Endothelial cell of umbilical vein (primary cell): Measurements from ENCODE around the gene AFTPH. TPM values are rescaled to one million over a fixed set of nuclear protein-coding genes. Genes with fewer than 3 reads are reported as not detected.

Experiments
- BruUV-seq: library from RNA; stranded (reverse); fragments of 400-500 nt; replicated peaks from 2 replicates; lab custom pipeline; 2021; lab: Mats Ljungman, UMichigan
- CTCF ChIA-PET: fragments of 300-600, 350-600 bp; sonication (Branson Sonifier 250); formaldehyde crosslinking; loops from one replicate; lab custom pipeline; 2021; ENCODE audit warnings: antibody characterized with exemption, inconsistent platforms; lab: Charles Lee
- POLR2A ChIA-PET: fragments of 300-600, 350-600 bp; sonication (Branson Sonifier 250); formaldehyde crosslinking; loops from one replicate; lab custom pipeline; 2021; ENCODE audit warnings: antibody characterized with exemption, inconsistent platforms; lab: Charles Lee
- DNase-seq: peaks from one replicate; pipeline ENCODE4 v3.0.0-alpha.2; 2011; ENCODE audit warnings: low read depth, low spot score
- FAIRE-seq: peaks from 2 replicates; lab custom pipeline; 2011; peaks lifted over from hg19 to GRCh38; lab: Jason Lieb, UNC
- H2AFZ ChIP-seq: 2 replicates; pipeline ENCODE4 v1.6.0; 2012; ENCODE audit warnings: low read depth, low read length, control low read depth, inconsistent platforms
- H3K27ac ChIP-seq: 2 replicates; pipeline ENCODE4 v1.5.1; 2011; ENCODE audit warnings: low read depth, mild to moderate bottlenecking, control low read depth, low read length, moderate library complexity; ENCODE audit not compliant: insufficient read depth
- H3K27me3 ChIP-seq, 2 experiments: 2 replicates each; pipeline versions ENCODE4 v1.6.0 to v1.6.1; 2011; ENCODE audit warnings: low read length in 2 of 2, mixed read lengths in 1 of 2; ENCODE audit not compliant: control insufficient read depth in 2 of 2, insufficient read depth in 2 of 2
- H3K36me3 ChIP-seq, 2 experiments: 2 replicates in 1 of 2; 3 replicates in 1 of 2; pipeline ENCODE4 v1.5.1; 2011; ENCODE audit warnings: low read length in 2 of 2, mild to moderate bottlenecking in 1 of 2, moderate library complexity in 1 of 2; ENCODE audit not compliant: control insufficient read depth in 2 of 2, insufficient read depth in 2 of 2; ENCODE audit errors: extremely low read depth in 1 of 2
- H3K4me1 ChIP-seq: 3 replicates; pipeline ENCODE4 v1.5.1; 2011; ENCODE audit warnings: mild to moderate bottlenecking, low read length; ENCODE audit not compliant: control insufficient read depth, insufficient read depth; ENCODE audit errors: extremely low read depth
- H3K4me2 ChIP-seq: 2 replicates; pipeline ENCODE4 v1.6.1; 2011; ENCODE audit warnings: low read length, control low read depth, mixed read lengths; ENCODE audit not compliant: insufficient read depth
- H3K4me3 ChIP-seq, 3 experiments: fragments of 200-600 bp in 1 of 3; sonication (generic), shearing (Covaris generic) in 1 of 3; replicated peaks in 1 of 3; 2 replicates each; pipeline ENCODE4 v1.5.1; 2011 to 2016; ENCODE audit warnings: control low read depth in 3 of 3, low read length in 3 of 3, mild to moderate bottlenecking in 2 of 3, inconsistent platforms in 1 of 3, low read depth in 1 of 3, moderate library complexity in 1 of 3; ENCODE audit not compliant: insufficient read depth in 1 of 3
- H3K79me2 ChIP-seq: 2 replicates; pipeline ENCODE4 v1.6.0; 2012; ENCODE audit warnings: low read length, inconsistent platforms; ENCODE audit not compliant: control insufficient read depth, insufficient read depth
- H3K9ac ChIP-seq: replicated peaks from 2 replicates; pipeline ENCODE3; 2011; ENCODE audit warnings: low read length, control low read depth; ENCODE audit not compliant: insufficient read depth; ENCODE audit errors: extremely low read depth
- H3K9me1 ChIP-seq: replicated peaks from 3 replicates; pipeline ENCODE4 v1.6.0; 2011; ENCODE audit warnings: mild to moderate bottlenecking, low read length; ENCODE audit not compliant: control insufficient read depth, insufficient read depth; ENCODE audit errors: extremely low read depth
- H3K9me3 ChIP-seq: replicated peaks from 2 replicates; pipeline ENCODE4 v1.5.1; 2012; ENCODE audit warnings: low read length, inconsistent platforms; ENCODE audit not compliant: control insufficient read depth, insufficient read depth
- H4K20me1 ChIP-seq: replicated peaks from 2 replicates; pipeline ENCODE3; 2011; ENCODE audit warnings: mild to moderate bottlenecking, low read length; ENCODE audit not compliant: control insufficient read depth, insufficient read depth; ENCODE audit errors: extremely low read depth
- EZH2 ChIP-seq: IDR thresholded peaks from 2 replicates; pipeline ENCODE4 v1.6.1; 2012; ENCODE audit warnings: borderline replicate concordance, low read depth, mild to moderate bottlenecking, moderate library complexity, low read length, inconsistent platforms; ENCODE audit not compliant: severe bottlenecking
- FOS ChIP-seq: IDR thresholded peaks from 2 replicates; pipeline ENCODE4 v1.6.1; 2011; ENCODE audit warnings: mild to moderate bottlenecking, low read length, moderate library complexity, borderline replicate concordance; ENCODE audit not compliant: insufficient read depth
- GATA2 ChIP-seq: IDR thresholded peaks from 2 replicates; pipeline ENCODE4 v1.7.0; 2011; ENCODE audit warnings: low read depth, mild to moderate bottlenecking, moderate library complexity, mixed read lengths, low read length; ENCODE audit not compliant: insufficient read length, insufficient read depth
- JUN ChIP-seq: IDR thresholded peaks from 2 replicates; pipeline ENCODE4 v1.6.1; 2011; ENCODE audit warnings: borderline replicate concordance, low read depth; ENCODE audit not compliant: insufficient read length, insufficient read depth
- MYC ChIP-seq: IDR thresholded peaks from one replicate; pipeline ENCODE4 v1.6.1; 2011; ENCODE audit warnings: mild to moderate bottlenecking, low read depth, low read length
- POLR2A ChIP-seq: IDR thresholded peaks from 2 replicates; pipeline ENCODE4 v1.6.1; 2012; ENCODE audit warnings: low read depth, mild to moderate bottlenecking, control low read depth, low read length
- dilution Hi-C: fragments of 300-500 bp; cut with MboI; formaldehyde crosslinking; loops from one replicate; pipeline ENCODE4 v1.15.0; 2019; ENCODE audit warnings: low sequenced_read_pairs; ENCODE audit not compliant: extremely low pct_ligation_motif_present
- intact Hi-C: fragments of 100-400 bp; cut with micrococcal nuclease; formaldehyde crosslinking; loops from one replicate; pipeline ENCODE4 v1.10.0; 2022
- polyA plus RNA-seq, 4 experiments: library from polyadenylated mRNA; depleted of rRNA in 3 of 4; stranded (reverse) in 3 of 4; unstranded in 1 of 4; fragments of >200 nt; gene quantifications; 2 replicates each; pipeline versions ENCODE4 v1.2.1 to v1.2.3, GENCODE V29; 2011 to 2012; ENCODE audit warnings: missing spikeins in 1 of 4
- total RNA-seq: library from RNA; stranded (reverse); gene quantifications from 2 replicates; pipeline ENCODE4 v1.2.3, GENCODE V29; 2021
- TF ChIP-seq, protein P1 (sequence below), 2 donors: IDR thresholded peaks; 1 replicate in 1 of 2; 2 replicates in 1 of 2; pipeline ENCODE4 v1.5.1; 2011; ENCODE audit warnings: low read length in 2 of 2, mild to moderate bottlenecking in 2 of 2, moderate library complexity in 2 of 2, control low read depth in 1 of 2, inconsistent platforms in 1 of 2, low read depth in 1 of 2; ENCODE audit not compliant: insufficient read depth in 1 of 2; ENCODE audit errors: extremely low read depth in 1 of 2
- TF ChIP-seq, protein P2 (sequence below): IDR thresholded peaks from 2 replicates; pipeline ENCODE4 v1.6.1; 2011; ENCODE audit not compliant: insufficient read depth, insufficient read length

The AFTPH gene
- total and polyA plus RNA-seq, 2 donors (not counting 3 experiments of a cell fraction or from before 2014, with no cell fraction given), result 6.9 to 15.3 TPM

DNA sequence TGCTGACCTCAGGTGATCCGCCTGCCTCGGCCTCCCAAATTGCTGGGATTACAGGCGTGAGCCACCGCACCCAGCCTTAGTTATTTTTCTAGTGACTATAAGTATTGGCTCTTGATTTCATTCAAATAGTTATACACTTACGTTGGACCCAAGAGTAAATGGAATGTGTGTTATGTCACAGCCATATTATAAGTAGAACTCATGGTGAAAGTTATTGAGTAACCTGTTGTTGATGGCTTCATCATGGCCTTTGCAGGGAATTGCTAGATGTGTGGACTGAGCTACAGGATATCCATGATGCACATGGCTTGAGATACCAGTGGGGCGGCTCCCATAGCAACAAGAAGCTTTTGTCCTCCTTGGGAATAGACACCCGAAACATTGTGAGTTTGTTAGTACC lies 44.7 kb downstream of the AFTPH start:
- H3K79me2 ChIP-seq, result no peaks in the 10 kb centered on the region
- H3K36me3 ChIP-seq, result no peaks in the 10 kb centered on the region
- H3K9me1 ChIP-seq, result no peaks in the 10 kb centered on the region
- no peaks in the 10 kb centered on the region for H3K9me3 ChIP-seq
- H2AFZ ChIP-seq, result no peak overlapping the region
- dilution Hi-C loops (no loop called here), intact Hi-C loops (no loop called here)
- H3K4me2 ChIP-seq, result no peak overlapping the region
- TF ChIP-seq, protein P1, sequence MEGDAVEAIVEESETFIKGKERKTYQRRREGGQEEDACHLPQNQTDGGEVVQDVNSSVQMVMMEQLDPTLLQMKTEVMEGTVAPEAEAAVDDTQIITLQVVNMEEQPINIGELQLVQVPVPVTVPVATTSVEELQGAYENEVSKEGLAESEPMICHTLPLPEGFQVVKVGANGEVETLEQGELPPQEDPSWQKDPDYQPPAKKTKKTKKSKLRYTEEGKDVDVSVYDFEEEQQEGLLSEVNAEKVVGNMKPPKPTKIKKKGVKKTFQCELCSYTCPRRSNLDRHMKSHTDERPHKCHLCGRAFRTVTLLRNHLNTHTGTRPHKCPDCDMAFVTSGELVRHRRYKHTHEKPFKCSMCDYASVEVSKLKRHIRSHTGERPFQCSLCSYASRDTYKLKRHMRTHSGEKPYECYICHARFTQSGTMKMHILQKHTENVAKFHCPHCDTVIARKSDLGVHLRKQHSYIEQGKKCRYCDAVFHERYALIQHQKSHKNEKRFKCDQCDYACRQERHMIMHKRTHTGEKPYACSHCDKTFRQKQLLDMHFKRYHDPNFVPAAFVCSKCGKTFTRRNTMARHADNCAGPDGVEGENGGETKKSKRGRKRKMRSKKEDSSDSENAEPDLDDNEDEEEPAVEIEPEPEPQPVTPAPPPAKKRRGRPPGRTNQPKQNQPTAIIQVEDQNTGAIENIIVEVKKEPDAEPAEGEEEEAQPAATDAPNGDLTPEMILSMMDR (IDR thresholded peaks at IDR 0.05; ENCODE audit: extremely low read depth in 1 of 2, insufficient read depth in 1 of 2, low read depth in 1 of 2, low read length in 2 of 2), result no peak
- TF ChIP-seq, protein P2, sequence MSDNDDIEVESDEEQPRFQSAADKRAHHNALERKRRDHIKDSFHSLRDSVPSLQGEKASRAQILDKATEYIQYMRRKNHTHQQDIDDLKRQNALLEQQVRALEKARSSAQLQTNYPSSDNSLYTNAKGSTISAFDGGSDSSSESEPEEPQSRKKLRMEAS, result no peak
- no peak for TF ChIP-seq FOS
- no peak for TF ChIP-seq POLR2A
- TF ChIP-seq GATA2, result no peak
- no peak for TF ChIP-seq JUN
- no peak for TF ChIP-seq MYC
- no peak for TF ChIP-seq EZH2
- H3K27me3 ChIP-seq, result no peaks in the 10 kb centered on the region
- no peak overlapping the region for H3K27ac ChIP-seq
- no peak overlapping the region for H3K4me3 ChIP-seq
- H4K20me1 ChIP-seq, result no peaks in the 10 kb centered on the region
- no peak overlapping the region for H3K9ac ChIP-seq
- no peaks in the 10 kb centered on the region for H3K4me1 ChIP-seq
- FAIRE-seq, result no peak
- BruUV-seq, result no TSS peak
- POLR2A ChIA-PET, result no interaction called here
- DNase-seq, result no peak
- CTCF ChIA-PET, result interaction anchor here (1.0 to 5.3 kb wide), 6 partner anchors 13 to 238 kb away, joined by 4 to 26 read pairs (median 7); no protein-coding TSS in a partner anchor
